HG02759 (cell line): ENCODE results near the gene CYP11A1.

ENCODE experiments used
- ATAC-seq: cut with Tn5 transposase; IDR thresholded peaks from one replicate; pipeline ENCODE4 v1.9.1; 2021; ENCODE audit warnings: mild to moderate bottlenecking, moderate library complexity; ENCODE audit not compliant: unreplicated experiment

The CYP11A1 gene

DNA sequence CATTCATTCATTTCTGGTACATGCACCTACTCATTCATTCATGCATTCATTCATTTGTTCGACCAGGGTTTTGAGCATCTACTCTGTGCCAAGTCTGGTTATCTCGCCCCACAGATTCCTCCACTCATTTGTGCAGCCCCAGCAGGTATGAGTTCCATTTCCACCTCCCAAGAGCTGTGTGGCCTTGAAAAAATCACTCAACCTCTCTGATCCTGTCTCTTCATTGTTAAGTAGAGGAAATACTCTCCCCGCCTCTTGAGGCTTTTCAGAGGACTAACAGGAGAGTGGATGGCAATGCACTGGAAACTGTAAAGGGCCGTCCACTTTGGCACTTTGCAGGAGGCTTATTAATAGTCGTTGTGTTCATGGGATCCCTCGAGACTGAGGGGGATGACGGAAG is 61.8 kb downstream of the CYP11A1 start:
- ATAC-seq, result no peak

GRCh38 chr15:74304431-74304830 is 63.0 kb downstream of the CYP11A1 start:
- ATAC-seq, result no peak

GRCh38 chr15:74303741-74304309 is 63.6 kb downstream of the CYP11A1 start:
- ATAC-seq, result no peak

DNA sequence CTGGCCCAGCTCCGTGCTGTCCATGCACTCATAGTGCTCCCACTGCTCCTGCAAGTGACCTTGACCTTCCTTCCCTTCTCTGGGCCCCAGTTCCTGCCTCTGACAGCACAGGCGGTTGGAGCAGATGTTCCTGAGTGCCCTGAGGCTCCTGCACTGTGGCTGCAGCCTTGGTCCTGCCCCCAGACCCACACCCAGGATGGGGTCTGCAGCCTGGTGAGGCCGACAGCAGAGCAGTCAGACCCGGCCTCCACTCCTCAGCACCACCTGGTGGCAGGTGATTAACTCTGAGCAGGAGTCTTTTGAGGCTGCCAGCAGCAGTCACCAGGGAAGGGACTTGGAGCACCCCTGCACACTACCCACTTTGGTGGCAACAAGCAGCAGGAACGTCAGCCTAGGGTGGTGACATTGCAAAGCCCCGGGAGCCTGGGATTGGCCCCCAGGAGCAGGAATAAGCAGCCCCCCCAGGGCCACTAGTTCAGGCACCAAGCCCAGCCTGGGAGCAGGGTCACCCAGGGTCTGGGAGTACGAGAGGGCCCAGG is 64.6 kb downstream of the CYP11A1 start:
- no peak for ATAC-seq

- ATAC-seq, result no peak
Observed at GRCh38 chr15:74301583-74302361, 65.7 kb downstream of the CYP11A1 start.

DNA sequence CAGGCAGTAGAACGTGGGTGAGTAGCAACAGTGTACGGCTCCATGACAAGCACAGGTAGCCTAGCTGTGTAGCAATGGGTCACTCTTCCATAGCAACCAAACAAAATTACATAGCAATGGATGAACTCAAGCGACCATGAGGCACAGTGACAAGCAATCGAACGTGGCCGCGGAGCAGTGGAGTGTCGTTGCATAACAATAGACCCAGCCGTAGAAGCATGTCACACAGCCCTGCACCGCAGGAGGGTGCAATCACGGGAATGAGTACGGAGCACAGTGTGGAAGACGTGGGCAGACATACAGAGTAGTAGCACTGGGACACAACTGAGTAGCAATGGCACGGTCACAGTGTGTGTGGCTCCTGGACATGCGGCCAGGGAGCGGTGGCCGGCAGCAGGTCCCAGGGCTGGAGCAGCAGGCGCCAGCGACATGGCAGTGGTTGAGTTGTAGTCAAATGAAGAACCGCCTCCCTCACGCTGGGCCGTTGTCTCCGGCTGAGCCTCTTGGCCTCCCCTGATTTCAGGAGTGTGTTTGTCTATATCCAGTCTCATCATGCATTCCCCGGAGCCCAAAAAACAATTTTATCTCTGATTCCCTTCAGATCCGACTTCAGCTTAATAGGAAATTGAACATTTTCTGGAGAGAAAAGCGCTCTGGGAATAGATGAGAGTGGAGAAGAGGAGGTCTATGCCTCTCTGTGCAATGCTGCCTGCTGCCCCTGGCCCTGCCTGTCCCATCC is 67.2 kb downstream of the CYP11A1 start:
- ATAC-seq, result no peak

DNA sequence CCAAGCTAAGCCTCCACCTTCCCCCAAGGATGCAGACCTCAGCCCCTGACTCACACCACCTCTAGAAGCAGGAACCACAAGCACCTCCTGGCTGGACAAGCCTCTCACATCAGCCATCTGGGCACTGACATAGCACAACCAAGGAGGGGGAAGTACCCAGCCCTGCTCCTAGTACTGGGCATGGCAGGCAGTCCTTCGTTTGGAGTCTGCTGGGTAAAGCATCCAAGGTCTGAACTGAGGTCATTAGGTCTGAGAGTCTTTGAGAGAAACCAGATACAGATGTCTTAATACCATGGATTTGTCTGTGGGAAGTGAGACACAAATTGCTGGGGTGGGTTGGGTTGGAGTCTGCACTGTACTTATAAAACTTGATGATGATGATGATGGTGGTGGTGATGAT is 69.6 kb downstream of the CYP11A1 start:
- ATAC-seq, result no peak

DNA sequence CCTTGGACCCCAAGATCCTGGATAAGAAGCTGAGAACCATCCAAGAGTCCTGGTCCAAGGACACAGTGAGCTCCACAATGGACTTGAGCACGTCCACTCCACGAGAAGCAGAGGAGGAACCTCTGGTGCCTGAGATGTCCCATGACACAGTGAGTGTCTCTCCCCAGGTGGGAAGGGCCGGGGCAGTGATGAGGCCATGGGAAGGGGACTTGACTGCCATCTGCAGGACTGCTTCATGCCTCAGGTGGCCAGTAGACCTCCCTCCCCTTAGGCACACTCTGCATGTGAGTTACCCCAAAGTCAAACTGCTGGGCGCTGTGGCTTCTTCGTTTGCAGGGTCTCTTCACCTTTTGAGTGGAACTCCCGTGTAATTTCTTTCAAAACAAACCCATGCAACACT is 71.6 kb downstream of the CYP11A1 start:
- ATAC-seq, result no peak

GRCh38 chr15:74294010-74294409 is 73.4 kb downstream of the CYP11A1 start:
- ATAC-seq, result no peak

- ATAC-seq, result no peak
Observed at GRCh38 chr15:74293021-74293810, 74.2 kb downstream of the CYP11A1 start.

- no peak for ATAC-seq
Observed at GRCh38 chr15:74291101-74292071, 76.1 kb downstream of the CYP11A1 start.

DNA sequence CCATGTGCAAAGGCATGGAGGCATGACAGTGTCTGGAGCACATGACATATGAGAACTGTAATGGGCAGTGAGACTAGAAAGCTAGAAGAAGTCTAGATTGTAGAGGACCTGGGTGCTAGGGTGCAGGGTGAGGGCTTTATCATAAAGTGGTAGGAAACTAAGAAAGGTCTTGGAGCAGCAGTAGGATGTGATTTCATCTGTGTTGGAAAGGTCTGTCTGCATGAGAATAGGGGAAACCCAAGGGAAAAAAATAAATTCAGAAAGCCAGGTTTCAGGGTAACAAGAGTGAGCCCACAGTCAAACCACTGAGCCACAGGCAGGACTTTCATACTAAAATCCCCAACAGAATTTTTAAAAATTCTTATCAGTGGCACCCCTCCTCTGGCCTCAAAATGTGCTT is 76.8 kb downstream of the CYP11A1 start:
- no peak for ATAC-seq

GRCh38 chr15:74289671-74290070 is 77.8 kb downstream of the CYP11A1 start:
- no peak for ATAC-seq
